ENCODE data around the gene TMC5.

TMC5 gene

DNA sequence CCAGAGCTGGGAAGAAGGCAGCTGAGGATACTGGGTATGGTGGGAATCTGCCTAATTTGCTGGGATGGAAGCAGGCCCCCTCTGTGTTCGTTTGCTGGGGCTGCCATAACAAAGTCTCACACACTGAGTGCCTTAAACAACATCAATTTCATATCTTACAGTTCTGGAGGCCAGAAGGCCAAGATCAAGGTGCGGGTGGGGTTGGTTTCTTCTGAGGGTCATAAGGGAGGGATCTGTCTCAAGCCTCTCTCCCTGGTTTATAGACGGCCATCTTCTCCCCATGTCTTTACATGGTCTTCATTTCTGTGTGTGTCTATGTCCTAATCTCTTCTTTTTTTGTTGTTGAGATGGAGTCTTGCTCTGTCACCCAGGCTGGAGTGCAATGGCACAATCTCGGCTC is 68.4 kb downstream of the TMC5 start:
- no peak overlapping the region for H3K4me3 ChIP-seq (replicated peaks in 1 of 2; ENCODE audit: low read depth in 2 of 2, low read length in 2 of 2)
- TF ChIP-seq, protein P1, sequence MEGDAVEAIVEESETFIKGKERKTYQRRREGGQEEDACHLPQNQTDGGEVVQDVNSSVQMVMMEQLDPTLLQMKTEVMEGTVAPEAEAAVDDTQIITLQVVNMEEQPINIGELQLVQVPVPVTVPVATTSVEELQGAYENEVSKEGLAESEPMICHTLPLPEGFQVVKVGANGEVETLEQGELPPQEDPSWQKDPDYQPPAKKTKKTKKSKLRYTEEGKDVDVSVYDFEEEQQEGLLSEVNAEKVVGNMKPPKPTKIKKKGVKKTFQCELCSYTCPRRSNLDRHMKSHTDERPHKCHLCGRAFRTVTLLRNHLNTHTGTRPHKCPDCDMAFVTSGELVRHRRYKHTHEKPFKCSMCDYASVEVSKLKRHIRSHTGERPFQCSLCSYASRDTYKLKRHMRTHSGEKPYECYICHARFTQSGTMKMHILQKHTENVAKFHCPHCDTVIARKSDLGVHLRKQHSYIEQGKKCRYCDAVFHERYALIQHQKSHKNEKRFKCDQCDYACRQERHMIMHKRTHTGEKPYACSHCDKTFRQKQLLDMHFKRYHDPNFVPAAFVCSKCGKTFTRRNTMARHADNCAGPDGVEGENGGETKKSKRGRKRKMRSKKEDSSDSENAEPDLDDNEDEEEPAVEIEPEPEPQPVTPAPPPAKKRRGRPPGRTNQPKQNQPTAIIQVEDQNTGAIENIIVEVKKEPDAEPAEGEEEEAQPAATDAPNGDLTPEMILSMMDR (IDR thresholded peaks at IDR 0.05; ENCODE audit: low read depth, low read length) = no peak
- no peak for DNase-seq (ENCODE audit: low read depth in 2 of 2)

DNA sequence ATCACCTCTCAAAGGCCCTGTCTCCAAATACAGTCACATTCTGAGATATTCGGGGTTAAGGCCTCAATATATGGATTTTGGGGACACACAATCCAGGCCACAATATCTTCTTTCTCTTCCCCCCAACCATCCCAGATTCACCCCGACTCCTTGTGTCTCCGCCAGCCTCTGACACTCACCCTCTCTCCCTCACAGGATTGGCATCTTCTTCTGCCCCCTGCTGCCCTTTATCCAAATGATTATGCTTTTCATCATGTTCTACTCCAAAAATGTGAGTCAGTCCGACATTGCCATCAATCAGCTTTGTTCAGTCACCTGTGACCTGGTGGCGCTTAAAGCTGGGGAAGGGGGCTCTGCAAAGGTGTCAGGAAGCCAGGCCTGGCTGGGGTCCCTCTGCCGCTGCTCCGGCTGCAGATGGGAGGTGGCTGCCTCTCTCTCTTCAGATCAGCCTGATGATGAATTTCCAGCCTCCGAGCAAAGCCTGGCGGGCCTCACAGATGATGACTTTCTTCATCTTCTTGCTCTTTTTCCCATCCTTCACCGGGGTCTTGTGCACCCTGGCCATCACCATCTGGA is 69.2 kb downstream of the TMC5 start:
- H3K4me3 ChIP-seq (replicated peaks in 1 of 2; ENCODE audit: low read depth in 2 of 2, low read length in 2 of 2) = no peak overlapping the region
- TF ChIP-seq, protein P1 (IDR thresholded peaks at IDR 0.05; ENCODE audit: low read depth, low read length) = no peak
- DNase-seq (ENCODE audit: low read depth in 2 of 2) = no peak

DNA sequence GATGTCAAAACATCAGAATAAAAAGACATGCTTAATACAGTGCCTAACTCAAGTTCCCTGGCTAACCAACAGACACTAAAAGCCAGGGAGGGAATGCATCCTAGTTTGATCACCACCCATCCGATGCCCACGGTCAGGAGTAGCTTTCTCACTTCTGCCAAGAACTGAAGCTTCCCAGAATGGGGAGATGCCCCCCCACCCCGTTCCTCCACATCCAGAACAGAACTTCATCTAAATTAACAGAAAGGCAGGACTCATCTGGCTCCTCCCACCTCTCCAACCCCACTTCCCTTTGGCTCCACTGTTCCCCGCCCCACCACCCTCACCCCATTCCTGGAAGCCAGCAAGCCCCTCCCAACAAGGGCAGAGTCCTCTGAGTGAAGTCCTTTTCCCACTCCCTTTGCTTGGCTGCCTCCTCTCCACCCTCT is 70.5 kb downstream of the TMC5 start:
- H3K4me3 ChIP-seq (replicated peaks in 1 of 2; ENCODE audit: low read depth in 2 of 2, low read length in 2 of 2) = no peak overlapping the region
- TF ChIP-seq, protein P1 (IDR thresholded peaks at IDR 0.05; ENCODE audit: low read depth, low read length) = no peak
- no peak for DNase-seq (ENCODE audit: low read depth in 2 of 2)

DNA sequence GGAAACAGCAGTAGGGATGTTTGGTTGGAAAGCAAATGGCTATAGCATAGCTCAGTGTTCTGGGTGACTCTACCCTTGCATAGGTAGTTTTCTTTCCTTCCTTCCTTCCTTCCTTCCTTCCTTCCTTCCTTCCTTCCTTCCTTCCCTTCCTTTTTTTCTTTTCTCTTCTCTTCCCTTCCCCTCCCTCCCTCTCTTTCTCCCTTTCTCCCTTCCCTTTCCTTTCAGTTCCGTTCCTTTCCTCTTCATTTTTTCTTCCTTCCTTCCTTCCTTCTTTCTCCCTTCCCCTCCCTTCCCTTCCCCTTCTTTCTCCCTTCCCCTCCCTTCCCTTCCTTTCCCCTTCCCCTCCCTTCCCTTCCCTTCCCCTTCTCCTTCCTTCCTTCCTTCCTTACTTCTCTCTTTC is 72.9 kb downstream of the TMC5 start:
- TF ChIP-seq, protein P1 (IDR thresholded peaks at IDR 0.05; ENCODE audit: low read depth, low read length) = no peak
- no peak for DNase-seq (ENCODE audit: low read depth in 2 of 2)
- H3K4me3 ChIP-seq (replicated peaks in 1 of 2; ENCODE audit: low read depth in 2 of 2, low read length in 2 of 2) = no peak overlapping the region

DNA sequence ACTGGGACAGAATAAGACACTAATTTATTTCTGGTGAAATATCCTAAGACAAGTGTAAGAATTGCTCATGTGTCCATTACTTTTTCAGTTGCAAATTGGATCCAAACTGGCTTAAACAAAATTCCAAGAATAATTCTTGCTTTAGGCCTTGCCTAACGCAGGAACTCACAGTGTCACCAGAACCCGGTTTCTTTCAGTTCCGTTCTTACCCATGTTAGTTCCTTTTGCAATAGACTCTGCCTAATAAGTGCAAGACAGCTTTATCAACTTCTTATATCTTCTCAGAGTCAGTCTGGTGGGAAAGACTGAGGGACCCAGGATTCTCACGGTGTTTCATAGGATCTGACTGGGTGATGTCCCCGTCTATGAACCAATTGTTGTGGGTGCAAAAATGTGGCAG is 79.5 kb downstream of the TMC5 start:
- H3K4me3 ChIP-seq (replicated peaks in 1 of 2; ENCODE audit: low read depth in 2 of 2, low read length in 2 of 2) = no peak overlapping the region
- no peak for DNase-seq (ENCODE audit: low read depth in 2 of 2)
- TF ChIP-seq, protein P1 (IDR thresholded peaks at IDR 0.05; ENCODE audit: low read depth, low read length) = no peak

DNA sequence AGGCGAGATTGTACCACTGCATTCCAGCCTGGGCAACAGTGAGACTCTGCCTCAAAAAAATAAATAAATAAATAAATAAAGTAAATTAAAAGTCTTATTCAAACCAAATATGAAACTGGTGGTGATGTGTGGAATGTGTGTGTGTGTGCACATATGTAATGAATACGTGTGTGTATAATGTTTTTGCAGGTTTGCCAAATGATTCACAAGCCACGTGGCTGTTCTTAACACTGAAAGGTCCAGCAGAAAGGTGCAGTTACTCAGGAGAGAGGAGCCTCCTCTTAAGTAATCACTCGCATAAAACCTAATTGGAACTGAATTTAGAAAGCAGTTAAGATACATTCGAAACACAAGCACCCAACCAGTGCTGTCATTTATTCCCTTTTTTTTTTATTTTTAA is 81.3 kb downstream of the TMC5 start:
- no peak overlapping the region for H3K4me3 ChIP-seq (replicated peaks in 1 of 2; ENCODE audit: low read depth in 2 of 2, low read length in 2 of 2)
- TF ChIP-seq, protein P1 (IDR thresholded peaks at IDR 0.05; ENCODE audit: low read depth, low read length) = no peak
- DNase-seq (ENCODE audit: low read depth in 2 of 2) = no peak

DNA sequence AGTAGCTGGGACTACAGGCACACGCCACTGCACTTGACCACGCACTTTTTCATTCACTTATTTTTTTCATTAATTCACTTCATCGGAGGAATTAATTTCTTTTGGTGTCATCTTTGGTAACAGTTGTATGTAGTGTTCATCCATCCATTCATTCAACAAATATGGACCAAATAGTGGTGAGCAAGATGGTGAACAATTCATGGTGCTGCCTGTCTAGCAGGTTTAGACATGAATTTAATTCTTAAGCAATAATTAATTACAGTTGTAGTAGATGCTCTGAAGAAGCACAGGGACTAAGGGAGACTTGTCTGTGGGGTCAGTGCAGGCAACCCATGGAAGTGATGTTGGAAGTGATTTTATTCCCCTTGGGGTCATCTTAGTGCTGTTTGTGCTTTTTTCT is 81.8 kb downstream of the TMC5 start:
- TF ChIP-seq, protein P1 (IDR thresholded peaks at IDR 0.05; ENCODE audit: low read depth, low read length) = no peak
- no peak overlapping the region for H3K4me3 ChIP-seq (replicated peaks in 1 of 2; ENCODE audit: low read depth in 2 of 2, low read length in 2 of 2)
- DNase-seq (ENCODE audit: low read depth in 2 of 2) = no peak

All from cardiac fibroblast (primary cell).